ENCODE measurements around the gene DSG1. TPM values are rescaled to one million over a fixed set of nuclear protein-coding genes. Genes with fewer than 3 reads are reported as not detected.

DSG1 gene
- total RNA-seq, 1 experiment from 2014 or later, result not detected

- H3K23ac ChIP-seq (ENCODE audit: insufficient read length, low read depth, low read length), result no peak overlapping the region
- no peak overlapping the region for H4K8ac ChIP-seq (replicated peaks; ENCODE audit: insufficient read length, low read depth, low read length)
- no peak overlapping the region for H3K4me2 ChIP-seq (ENCODE audit: insufficient read depth, insufficient read length, low read length)
- Mint-ChIP-seq H3K27ac (no peak overlapping the region), H3K27me3 (ENCODE audit: low read depth) (no peaks in the 10 kb centered on the region), H3K4me3 (no peak overlapping the region), H3K9me3 (no peaks in the 10 kb centered on the region), H3K4me1 (no peaks in the 10 kb centered on the region), H3K36me3 (ENCODE audit: insufficient read depth in 1 of 3, low read depth in 3 of 3) (no peaks in the 10 kb centered on the region)
- no peak overlapping the region for H4K91ac ChIP-seq (ENCODE audit: insufficient read length, low read depth, low read length)
- no peaks in the 10 kb centered on the region for H3K9me3 ChIP-seq (ENCODE audit: control insufficient read depth, low read depth, low read length)
- no peaks in the 10 kb centered on the region for H3K23me2 ChIP-seq (ENCODE audit: insufficient read length, low read depth, low read length, poor library complexity, severe bottlenecking)
- no peak for DNase-seq
- no peak overlapping the region for H3K9ac ChIP-seq (ENCODE audit: extremely low read depth, insufficient read length, low read length)
- no peak overlapping the region for H2BK120ac ChIP-seq (ENCODE audit: low read depth, low read length, poor library complexity, severe bottlenecking)
- H2BK15ac ChIP-seq (ENCODE audit: low read depth, low read length), result no peak overlapping the region
- whole genome bisulfite sequencing (ENCODE audit: extremely low coverage, insufficient read length, low lambda C conversion rate), result no CpG with 5 or more reads among the region's 6 CpGs
- no peaks in the 10 kb centered on the region for H3K27me3 ChIP-seq (ENCODE audit: insufficient read depth, low read length)
- no peaks in the 10 kb centered on the region for H3K79me2 ChIP-seq (ENCODE audit: insufficient read depth, low read length)
- H2BK12ac ChIP-seq (ENCODE audit: insufficient read length, low read depth, low read length), result no peak overlapping the region
- H3K27ac ChIP-seq (ENCODE audit: insufficient read length, low read depth, low read length), result no peak overlapping the region
- H3T11ph ChIP-seq (ENCODE audit: low read length), result no peak overlapping the region
- no peak overlapping the region for H2BK20ac ChIP-seq (ENCODE audit: low read depth, low read length, poor library complexity, severe bottlenecking)
- no peaks in the 10 kb centered on the region for H4K20me1 ChIP-seq (ENCODE audit: control insufficient read depth, insufficient read depth, insufficient read length)
- no peak overlapping the region for H2AFZ ChIP-seq (ENCODE audit: low read length)
- no peak overlapping the region for H3K18ac ChIP-seq (ENCODE audit: insufficient read length, low read depth, low read length)
- H3K4ac ChIP-seq (ENCODE audit: low read depth, low read length), result no peak overlapping the region
- no peak overlapping the region for H2AK5ac ChIP-seq (ENCODE audit: insufficient read length, low read length)
- H3K79me1 ChIP-seq (ENCODE audit: insufficient read depth, low read depth, low read length, poor library complexity, severe bottlenecking), result no peaks in the 10 kb centered on the region
- TF ChIP-seq CTCF (conservative IDR thresholded peaks at IDR 0.05), result no peak
- no peak overlapping the region for H3K56ac ChIP-seq (ENCODE audit: insufficient read length, low read depth, low read length)
- H4K5ac ChIP-seq (ENCODE audit: insufficient read length, low read depth, low read length), result no peak overlapping the region
- no peak overlapping the region for H2BK5ac ChIP-seq (ENCODE audit: insufficient read length, low read length)
- no peaks in the 10 kb centered on the region for H3K4me1 ChIP-seq (ENCODE audit: insufficient read depth, low read length)
- H3K14ac ChIP-seq (ENCODE audit: insufficient read depth, low read length), result no peak overlapping the region
Measured at GRCh38 chr18:31401156-31402025, 83.4 kb downstream of the DSG1 start.

Measured in H9 (cell line).